Omental fat pad (tissue), 4 donors: ENCODE data around the gene SNX3. TPM values are rescaled to one million over a fixed set of nuclear protein-coding genes. Genes with fewer than 3 reads are reported as not detected.

Source experiments
- ATAC-seq: fragments of 150-250 bp; one replicate; pipeline ENCODE4 v1.9.1; 2016; ENCODE audit warnings: mild to moderate bottlenecking, moderate library complexity; ENCODE audit not compliant: low FRiP score
- DNase-seq: peaks from one replicate; pipeline ENCODE4 v3.0.0-alpha.2; 2019; ENCODE audit warnings: low spot score
- CTCF ChIP-seq, 3 donors: fragments of 450-650 bp; IDR thresholded peaks; one replicate each; pipeline ENCODE4 v1.5.1; 2016 to 2017; ENCODE audit warnings: antibody characterized with exemption in 3 of 3, mild to moderate bottlenecking in 3 of 3, moderate library complexity in 2 of 3
- total RNA-seq, 4 donors: library from RNA; depleted of rRNA; stranded (reverse); fragments of >200 nt; gene quantifications; one replicate each; pipeline ENCODE4 v1.1.0, GENCODE V29; 2016

SNX3 gene
- total RNA-seq, 4 donors from 2014 or later = 136 to 245 (median 202) TPM

- TF ChIP-seq CTCF (IDR thresholded peaks at IDR 0.05) = no peak
- DNase-seq = no peak
Measured at GRCh38 chr6:108228416-108228815, 32.4 kb downstream of the SNX3 start.

GRCh38 chr6:108227290-108227689 is 33.5 kb downstream of the SNX3 start:
- ATAC-seq = no peak
- no peak for TF ChIP-seq CTCF (IDR thresholded peaks at IDR 0.05)
- DNase-seq = no peak

More at GRCh38 chr6:108228416-108228815, 32.4 kb downstream of the SNX3 start:
- ATAC-seq = no peak

GRCh38 chr6:108222504-108222903 is 38.3 kb downstream of the SNX3 start:
- no peak for DNase-seq
- no peak for TF ChIP-seq CTCF (IDR thresholded peaks at IDR 0.05)
- ATAC-seq = no peak

GRCh38 chr6:108222064-108222463 is 38.8 kb downstream of the SNX3 start:
- ATAC-seq (no peak), DNase-seq (no peak)
- TF ChIP-seq CTCF (IDR thresholded peaks at IDR 0.05) = no peak

GRCh38 chr6:108211671-108212070 is 49.2 kb downstream of the SNX3 start:
- ATAC-seq (no peak), DNase-seq (no peak)
- TF ChIP-seq CTCF (IDR thresholded peaks at IDR 0.05) = no peak

- ATAC-seq = no peak
- TF ChIP-seq CTCF (IDR thresholded peaks at IDR 0.05) = no peak
- no peak for DNase-seq
Measured at GRCh38 chr6:108210556-108210955, 50.3 kb downstream of the SNX3 start.

- ATAC-seq (no peak), DNase-seq (no peak)
- no peak for TF ChIP-seq CTCF (IDR thresholded peaks at IDR 0.05)
Measured at GRCh38 chr6:108209738-108210137, 51.1 kb downstream of the SNX3 start.
